GM19438 (cell line): ENCODE data around the gene KIF26A.

Experiments
- ATAC-seq: cut with Tn5 transposase; IDR thresholded peaks from one replicate; pipeline ENCODE4 v1.9.1; 2021; ENCODE audit warnings: low read depth; ENCODE audit not compliant: unreplicated experiment

KIF26A gene

DNA sequence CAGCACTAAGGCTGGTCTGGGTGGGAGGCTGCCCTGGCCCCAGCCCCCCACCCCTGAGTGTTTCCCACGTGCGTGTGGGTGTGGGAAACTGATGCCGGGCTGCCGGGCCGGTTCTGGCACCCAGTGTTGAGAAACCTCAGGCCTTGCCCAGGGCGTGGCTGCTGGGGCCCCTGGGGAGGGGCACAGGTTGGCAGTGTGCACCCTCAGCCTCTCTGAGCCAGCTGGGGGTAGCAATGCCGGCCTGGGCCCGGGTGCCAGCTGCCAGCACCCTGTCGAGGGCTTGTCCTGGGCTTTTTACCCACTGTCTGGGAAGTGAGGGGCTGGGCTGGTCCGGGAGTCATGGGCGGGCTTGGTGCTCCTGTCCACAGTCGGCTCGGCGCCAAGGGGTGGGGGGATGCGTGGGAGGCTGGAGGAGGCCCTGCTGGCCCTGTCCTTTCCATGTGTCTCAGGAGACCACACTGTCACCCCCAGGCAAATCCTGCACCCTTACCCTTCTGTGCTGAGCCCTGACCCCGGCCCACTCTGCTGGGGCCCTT lies 37.2 kb upstream of the KIF26A start:
- ATAC-seq, result no peak

GRCh38 chr14:104101651-104102281 lies 36.6 kb upstream of the KIF26A start:
- no peak for ATAC-seq

DNA sequence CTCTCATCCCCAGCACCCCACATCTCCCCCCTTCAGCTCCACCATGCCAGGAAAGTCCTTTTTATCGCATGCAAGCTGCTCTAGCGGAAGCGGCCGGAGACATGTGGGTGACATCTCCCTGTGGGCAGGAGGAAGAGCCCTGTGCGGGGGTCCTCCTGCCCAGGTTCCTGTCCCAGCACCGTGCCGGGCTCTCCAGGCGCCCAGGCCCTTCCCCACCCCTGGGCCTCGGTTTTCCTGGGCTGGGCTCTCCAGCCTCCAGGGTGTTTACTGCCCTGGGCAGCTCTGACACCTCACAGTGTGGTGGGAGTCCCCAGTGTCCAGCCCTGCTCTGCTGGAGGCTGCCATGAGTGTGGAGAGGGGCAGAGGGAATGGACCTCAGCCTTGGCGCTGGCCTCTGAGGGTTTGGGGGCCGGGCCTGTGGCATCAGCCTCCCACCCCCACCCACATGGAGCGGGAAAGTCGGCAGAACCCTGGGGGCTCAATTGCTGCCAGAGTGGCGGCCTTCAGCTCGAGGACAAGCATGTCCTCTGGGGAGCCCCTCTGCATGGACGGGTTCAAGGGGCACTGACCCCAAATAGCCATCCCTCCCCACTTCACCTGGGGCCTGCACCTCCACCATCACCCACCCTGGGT lies 36.0 kb upstream of the KIF26A start:
- ATAC-seq, result no peak

- ATAC-seq, result no peak
Measured at GRCh38 chr14:104103061-104103445, 35.3 kb upstream of the KIF26A start.

DNA sequence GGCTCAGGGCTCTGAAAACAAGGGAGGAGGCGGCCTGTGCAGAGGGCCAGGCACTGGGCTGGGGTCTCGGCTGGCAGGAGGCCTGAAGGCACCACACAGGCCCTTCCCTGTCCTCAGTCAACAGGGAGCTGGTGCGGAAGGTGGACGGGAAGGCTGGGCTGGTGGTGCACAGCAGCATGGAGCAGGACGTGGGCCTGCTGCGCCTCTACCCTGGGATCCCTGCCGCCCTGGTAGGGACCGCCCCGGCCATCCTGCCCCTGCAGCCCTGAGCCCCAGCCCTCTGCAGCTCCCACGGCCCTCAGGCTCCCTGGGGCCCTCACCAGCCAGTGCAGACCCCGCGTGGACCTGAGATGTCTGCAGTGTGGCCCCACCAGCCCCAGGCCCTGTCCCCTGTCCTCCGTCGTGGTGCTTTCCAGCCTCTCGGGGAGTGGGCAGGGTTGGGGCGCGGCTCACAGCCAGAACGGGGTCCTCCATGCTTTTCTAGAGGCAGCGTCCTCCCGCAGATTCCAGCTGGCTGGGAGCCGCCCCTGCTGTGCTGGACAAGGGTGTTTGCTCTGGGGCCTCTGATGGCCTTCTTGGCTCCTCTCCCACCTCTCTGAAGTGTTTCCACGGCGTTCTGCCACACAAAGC lies 34.8 kb upstream of the KIF26A start:
- no peak for ATAC-seq

GRCh38 chr14:104104076-104104901 lies 34.1 kb upstream of the KIF26A start:
- ATAC-seq, result no peak

GRCh38 chr14:104105071-104105821 lies 33.1 kb upstream of the KIF26A start:
- no peak for ATAC-seq

GRCh38 chr14:104105822-104106470 lies 32.4 kb upstream of the KIF26A start:
- ATAC-seq, result no peak

GRCh38 chr14:104106471-104106991 lies 31.9 kb upstream of the KIF26A start:
- ATAC-seq, result no peak

DNA sequence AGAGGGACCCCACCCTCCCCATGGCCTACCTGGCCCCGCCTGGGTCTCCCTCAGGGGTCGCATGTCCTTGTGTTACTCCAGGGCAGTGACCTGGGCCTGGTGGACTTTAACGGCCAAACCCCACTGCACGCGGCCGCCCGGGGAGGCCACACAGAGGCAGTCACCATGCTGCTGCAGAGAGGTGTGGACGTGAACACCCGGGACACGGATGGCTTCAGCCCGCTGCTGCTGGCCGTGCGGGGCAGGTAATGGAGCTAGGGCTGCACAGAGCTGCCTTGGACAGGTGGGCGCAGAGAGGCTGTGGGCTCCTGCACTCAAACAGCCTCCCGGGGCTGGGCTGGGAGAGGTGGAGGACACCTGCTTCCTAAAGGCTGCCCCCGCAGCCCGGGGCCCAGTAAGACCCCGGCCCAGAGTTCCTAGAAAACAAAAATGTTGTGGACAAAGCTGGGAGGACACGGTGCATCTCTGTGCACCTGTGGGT lies 31.2 kb upstream of the KIF26A start:
- ATAC-seq, result no peak

GRCh38 chr14:104107611-104108569 lies 30.5 kb upstream of the KIF26A start:
- ATAC-seq, result no peak

- ATAC-seq, result no peak
Measured at GRCh38 chr14:104108570-104109541, 29.5 kb upstream of the KIF26A start.

DNA sequence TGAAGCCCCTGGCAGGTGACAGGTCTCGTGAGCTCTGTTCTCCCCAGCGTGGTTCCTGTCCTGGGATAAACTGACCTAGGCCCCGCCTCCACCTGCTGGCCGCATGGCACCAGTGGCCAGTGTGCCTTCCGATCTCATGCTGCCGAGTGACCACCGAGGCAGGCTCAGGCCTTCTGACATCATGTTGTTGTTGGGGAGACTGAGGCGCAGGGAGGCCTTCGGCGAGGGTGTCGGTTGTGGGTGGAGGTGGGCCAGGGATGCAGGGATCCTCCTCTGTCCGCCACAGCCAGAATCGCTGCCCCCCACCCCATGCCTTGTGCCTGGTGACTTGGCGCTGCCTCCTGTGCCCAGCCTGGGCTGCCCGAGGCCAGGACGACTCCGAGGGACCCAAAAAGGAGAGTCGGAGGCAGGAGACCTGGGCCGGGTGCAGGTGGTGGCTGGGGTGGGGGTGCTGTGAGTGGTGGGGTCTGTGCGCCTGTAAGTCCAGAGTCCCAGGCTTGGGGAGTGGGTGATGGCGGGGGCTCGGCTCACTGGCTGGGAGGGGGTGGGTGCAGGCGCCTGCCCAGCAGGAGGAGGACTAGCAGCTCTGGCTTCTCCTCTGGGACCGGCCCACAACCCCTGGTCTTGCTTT lies 28.5 kb upstream of the KIF26A start:
- no peak for ATAC-seq

DNA sequence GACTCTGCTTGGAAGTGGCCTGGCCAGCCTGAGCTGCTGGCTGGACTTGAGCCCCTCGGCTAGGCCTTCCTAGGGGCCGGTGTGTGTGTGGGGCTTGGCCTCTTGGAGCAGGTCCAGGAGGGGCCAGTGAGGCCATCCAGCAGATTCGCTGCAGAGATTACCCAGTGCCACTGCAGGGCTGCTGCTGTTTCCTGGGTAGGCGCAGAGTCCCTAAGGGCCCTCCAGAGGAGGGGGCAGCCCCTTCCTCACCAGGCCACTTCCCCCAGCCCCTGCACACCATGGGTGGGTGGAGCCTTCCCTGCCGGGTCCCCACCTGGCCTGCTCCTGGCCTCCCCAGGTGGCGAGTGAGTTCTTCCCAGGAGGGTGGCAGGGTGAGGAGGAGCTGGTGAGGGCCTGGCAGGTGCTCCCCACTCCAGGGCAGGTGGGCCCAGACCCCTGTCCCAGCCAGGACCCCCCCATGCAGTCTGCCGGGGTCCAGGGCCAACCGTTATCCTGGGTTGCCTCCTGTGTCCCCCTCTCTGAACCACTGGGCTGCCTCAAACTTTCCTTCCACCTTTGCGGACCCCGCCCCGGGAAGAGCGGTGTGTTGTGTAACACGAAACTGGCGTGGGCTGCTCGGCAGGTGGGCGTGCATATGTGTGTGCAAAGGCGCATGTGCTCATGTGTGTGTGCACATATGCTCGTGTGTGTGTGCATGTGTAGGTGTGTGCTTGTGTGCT lies 27.7 kb upstream of the KIF26A start:
- ATAC-seq, result no peak

GRCh38 chr14:104111301-104112112 lies 26.9 kb upstream of the KIF26A start:
- no peak for ATAC-seq
